ENCODE data around the gene CEMIP.

GRCh38 chr15:80988148-80988796 is 209.1 kb downstream of the CEMIP start:
- no peak for TF ChIP-seq CTCF (conservative IDR thresholded peaks at IDR 0.05)
- TF ChIP-seq EZH2 (IDR thresholded peaks at IDR 0.05; ENCODE audit: low read depth) = no peak
